GM19468 (cell line): ENCODE measurements around the gene GALNT2.

Source experiments
- ATAC-seq: cut with Tn5 transposase; IDR thresholded peaks from one replicate; pipeline ENCODE4 v1.9.1; 2021; ENCODE audit warnings: mild to moderate bottlenecking, moderate library complexity, moderate number of reproducible peaks; ENCODE audit not compliant: unreplicated experiment; ENCODE audit errors: extremely low read depth

Gene GALNT2

DNA sequence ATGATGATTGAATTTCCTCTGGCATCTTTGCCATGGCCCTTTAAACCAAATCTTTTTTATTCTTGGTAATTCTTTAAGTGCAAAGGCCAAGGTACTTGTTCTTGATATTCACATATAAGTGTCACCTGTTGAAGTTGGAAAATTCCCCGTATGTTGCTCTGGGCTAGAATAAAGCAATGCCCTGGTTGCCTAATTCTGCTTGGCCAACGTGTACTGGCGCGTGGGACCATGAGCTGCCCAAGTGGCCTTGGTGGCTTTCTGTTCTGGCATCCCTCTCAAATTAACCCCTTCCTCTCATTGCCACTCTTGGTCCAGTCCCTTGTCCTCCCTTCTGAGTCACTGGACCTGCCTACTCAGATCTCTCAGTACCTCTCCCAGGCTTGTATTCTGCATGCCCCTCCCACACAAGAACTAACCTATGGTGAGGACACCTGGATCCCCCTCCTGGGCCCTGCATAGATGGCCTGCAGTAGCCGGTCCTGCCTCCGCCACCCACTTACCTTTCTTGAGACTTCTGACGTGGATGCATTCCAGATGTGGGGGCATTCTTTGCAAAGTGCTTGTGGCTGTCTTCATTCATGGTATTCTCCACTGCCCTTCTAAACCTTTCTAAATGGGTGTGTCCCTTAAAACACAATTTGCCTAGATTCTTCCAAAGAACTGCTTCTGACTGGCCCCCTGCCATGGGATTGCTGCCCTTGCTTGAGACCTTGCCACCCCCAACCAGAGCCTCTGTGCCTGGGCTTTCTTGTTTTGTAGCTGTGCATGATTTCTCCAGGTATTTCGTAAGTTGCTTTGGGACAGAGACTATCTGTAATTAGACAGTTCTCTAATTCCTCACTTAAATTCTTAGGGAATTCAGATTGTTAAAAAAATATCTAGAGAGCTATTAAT, 152.4 kb downstream of the GALNT2 start:
- ATAC-seq = no peak

DNA sequence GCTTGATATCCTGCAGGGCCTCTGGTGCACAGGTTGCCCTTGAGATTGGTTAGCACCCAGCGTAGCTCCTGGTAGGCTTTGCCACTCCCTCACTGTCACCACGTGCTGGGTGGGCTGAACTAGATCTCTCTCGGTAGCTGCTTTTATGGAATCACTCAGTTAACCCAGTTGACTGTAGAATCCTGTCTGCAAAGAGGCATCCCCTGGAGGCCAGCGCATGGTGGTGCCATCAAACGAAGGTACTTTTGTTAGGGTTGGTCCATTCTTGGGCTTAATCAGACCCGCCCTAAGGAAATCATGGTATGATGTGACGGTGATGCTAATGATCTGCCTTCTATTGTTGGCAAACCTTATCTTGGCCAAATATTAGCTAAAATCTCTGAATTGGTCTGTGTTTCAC, 153.4 kb downstream of the GALNT2 start:
- no peak for ATAC-seq

DNA sequence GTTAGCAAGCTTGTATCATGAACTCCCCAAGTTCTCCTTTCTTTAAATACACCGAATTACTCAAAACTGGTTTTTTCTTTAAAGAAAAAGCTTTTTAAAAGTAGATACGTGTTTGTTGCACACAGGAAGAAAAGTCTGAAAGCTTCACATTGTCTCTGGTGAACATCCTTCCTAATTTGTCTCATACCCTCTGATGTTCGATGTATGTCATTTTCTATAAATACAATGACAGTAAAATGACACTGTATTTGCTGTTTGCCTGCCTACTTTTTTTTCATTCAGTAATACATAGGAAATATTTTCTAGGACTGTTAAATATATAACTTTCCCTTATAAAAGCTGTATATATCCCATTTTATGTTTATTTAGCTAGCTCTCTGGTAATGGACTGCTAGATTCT, 153.9 kb downstream of the GALNT2 start:
- no peak for ATAC-seq

DNA sequence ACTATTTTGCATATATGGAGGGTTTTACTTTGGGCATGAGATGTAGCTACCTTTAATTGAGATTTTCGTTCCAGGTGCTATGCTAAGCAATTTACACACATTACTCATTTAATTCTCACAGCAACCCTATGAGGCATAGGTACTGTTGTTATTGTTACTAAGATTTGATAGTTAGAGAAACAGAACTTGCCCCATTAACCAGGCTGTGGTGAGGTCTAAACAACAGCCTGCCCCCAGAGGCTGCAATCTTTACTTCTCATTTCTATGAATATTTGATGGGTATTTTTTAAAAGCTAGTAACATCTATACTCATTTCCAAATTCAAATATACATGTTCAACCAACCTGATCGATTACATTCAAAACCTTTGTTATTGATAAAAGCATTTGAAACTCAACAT, 155.6 kb downstream of the GALNT2 start:
- ATAC-seq = no peak

DNA sequence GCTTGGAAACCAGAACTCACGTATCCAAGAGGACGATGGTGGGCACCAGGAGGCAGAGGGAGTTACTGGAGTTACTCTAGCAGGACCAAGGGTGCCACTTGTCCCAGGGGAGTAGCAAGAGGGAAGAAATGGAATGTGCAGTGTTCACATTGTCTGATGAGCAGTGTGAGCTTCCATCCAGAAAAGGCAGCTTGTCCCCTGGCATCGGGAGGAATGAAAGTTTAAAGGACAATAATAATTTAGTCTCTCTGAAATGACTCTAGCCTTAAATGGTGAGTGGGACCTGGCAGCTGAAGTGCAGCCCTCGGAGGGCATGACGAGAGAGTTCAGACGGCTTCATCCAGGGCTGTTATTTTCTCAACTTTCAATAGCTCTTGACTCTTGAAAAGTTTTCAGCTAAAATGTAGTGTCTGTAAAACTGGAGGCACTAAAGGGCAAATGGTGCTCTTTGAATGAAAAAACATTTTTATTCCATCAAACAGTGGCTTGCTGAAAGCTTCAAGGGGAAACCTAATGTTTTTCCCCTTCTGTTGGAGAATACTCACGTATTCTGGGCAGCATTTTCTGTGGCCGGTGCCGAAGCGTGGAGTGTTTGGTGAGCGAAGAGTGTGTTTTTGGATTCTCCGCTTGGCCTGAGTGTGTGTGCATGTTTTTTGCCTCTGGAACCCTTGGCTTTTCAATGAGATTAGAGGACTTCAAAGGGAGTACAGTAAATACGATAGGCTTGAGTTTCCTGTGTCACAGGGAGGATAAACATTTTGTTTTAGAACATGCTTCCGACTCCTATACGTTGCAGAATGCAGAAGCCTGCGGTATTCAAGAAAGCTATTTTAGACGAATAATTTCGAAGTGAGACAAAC, 157.3 kb downstream of the GALNT2 start:
- no peak for ATAC-seq

DNA sequence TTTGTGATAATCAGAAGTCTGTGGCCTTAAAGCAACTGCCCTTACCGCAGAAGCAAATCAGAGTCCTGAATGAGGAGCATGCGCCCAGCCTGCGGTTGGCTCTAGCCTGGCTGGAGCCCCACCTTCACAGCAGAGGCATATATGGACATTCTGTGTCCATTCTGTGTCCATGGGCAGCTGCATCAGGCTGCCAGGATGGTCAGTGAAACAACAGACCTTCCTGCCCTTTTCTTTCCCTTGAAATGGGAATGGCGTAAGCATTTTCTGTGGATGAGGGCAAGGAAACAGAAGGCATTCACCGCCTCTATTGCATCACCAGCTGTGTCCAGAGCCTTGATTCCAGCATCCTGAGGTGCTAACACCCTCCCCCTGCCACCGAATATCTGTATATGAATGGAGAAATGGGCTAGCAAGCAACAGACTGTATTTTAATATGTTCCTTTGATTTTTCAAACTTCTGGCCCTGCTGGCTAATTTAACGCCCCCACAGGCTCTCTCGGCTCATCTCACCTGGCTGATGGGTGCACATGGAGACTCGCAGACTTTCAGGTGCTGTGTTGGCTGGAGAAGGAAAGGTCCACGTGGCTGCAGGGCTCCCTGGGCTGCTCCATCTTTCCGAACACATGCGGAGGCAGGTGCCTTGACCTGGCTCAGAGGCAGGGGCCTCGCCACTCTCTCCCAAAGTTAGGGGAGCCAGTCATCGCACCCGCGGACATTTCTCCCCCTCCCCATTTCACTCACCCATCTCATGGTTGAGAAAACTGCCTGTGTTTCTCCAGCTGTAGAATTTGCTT, 159.2 kb downstream of the GALNT2 start:
- no peak for ATAC-seq

DNA sequence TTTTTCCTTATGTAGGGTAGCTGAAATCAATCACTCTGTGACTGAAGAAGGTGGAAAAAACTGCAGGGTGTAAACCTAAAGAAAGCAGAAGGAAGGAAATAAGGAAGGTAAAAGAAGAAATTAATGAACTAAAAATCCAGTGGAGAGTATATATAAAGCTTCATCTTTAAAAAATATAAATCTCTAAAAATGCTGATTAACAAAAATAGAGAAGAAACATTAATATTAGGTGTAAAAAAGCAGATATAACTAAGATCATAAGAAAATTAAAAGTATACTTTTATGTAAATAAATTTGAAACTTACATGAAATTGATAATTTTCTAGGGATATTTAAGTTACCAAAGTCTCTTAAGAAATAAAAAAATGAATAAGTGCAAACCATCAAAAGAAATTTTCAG, 159.8 kb downstream of the GALNT2 start:
- no peak for ATAC-seq

DNA sequence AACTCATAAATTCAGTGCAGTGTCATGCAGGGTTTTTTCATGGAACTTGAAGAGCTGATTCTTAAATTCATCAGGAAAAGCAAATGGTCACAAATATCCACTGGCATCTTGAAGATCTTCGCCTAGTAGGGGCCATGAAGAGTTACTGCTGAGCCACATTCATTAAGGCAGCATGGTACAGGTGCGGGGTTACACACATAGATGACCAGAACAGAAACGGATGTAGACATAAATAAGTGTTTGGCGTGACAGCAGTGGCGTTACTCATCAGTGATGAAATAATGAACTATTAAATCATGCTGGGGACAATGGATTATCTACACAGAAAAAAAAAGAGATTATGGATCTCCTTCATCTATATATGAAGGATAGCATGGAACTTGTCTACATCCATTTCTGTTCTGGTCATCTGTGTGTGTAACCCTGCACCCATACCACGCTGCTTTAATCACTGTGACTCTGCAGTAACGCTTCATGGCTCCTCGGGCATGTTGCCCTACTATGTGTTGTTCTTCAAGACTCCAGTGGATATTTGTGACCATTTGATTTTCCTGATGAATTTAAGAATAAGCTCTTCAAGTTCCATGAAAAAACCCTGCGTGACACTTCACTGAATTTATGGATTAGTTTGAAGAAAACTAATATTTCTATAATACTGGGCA, 161.3 kb downstream of the GALNT2 start:
- no peak for ATAC-seq

DNA sequence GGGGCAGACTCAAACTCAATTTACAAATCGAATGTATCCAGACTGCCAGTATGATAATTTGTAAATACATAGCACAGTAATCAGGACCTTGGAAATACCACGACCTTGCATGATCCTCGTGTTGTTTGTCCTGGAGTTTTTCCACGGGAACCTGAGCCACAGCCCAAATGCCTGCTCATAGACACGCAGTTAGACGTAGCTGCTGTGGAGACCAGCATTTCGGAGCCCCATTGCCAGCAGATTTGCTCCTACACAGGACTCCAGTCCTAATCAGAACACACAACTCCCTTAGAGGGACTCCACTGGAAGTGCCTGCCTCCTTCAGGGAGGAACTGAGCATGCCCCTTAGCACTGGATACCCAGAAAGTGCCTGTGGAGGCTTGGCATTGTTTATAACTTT, 163.2 kb downstream of the GALNT2 start:
- no peak for ATAC-seq

DNA sequence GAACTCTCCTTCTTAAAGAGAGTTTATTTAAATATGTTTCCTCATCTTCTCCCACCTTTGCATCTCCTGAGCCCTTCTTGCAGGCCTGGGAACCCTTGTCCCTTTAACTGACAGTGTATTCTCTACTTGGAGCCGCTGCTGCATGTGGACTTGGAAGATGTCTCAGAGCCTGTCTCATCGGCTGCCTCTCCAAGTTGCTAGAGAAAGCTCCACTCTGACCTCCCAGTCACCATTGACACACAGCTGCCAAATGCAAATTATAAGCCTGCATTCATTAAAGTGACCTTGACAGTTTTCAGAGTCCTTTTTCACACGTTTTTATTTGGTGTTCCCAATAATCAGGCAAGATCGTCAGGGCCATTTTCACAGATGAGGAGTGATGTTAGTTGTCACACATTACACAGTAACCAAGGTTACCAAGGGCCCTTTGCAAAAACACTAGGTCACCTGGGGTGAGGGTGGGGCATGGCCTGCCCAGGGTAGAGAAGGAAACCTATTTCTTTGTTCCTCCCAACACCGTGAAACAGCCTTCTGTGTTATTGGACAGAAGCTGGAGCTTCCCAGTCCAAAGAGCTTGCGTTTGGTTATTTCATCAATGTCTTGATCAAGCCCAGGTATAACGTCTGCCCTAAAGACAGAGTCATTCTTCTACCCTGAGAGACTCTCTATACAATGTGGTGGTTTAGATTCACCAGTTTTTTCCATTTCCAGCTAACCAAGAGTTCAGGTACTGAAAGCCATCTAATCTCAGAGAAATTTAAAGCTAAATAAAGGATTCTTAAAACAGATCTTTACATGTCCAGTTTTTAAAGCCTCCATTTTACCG, 164.1 kb downstream of the GALNT2 start:
- no peak for ATAC-seq

DNA sequence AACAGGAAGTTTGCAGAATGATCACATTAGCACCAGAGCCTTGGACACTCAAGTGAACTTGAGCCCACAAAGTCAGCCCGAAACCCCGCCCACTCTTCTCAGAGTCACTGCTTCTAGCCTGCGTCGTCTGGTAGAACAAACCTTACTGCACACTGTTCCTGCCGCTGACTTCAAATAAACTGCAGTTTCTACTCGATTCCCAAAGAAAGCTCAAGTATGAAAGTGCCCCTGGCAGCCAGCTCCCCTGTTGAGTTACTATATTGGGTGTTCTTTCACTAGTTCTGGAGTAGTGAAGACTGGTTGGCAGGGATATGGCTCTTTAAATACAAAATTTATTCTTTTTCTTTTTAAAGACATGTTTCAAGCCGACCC, 164.7 kb downstream of the GALNT2 start:
- ATAC-seq = no peak

DNA sequence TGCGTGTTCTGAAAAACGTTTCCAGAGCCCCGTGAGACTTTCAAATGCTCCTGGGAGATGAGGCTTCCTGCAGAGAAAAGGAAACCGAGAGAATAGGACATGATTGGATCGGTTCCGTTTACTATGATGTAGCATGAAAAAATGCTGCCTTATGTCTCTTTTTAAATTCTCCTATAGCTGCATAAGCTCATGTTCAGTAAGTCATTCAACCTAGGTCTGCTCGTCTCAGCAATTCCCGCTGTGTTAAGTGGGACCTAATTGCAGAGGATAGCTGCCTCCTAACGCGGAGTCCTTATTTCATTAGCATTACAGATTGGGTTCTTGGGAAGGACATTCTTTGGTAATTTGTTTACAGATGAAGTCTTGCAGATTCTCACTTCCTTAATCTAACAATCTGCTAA, 165.3 kb downstream of the GALNT2 start:
- ATAC-seq = no peak

DNA sequence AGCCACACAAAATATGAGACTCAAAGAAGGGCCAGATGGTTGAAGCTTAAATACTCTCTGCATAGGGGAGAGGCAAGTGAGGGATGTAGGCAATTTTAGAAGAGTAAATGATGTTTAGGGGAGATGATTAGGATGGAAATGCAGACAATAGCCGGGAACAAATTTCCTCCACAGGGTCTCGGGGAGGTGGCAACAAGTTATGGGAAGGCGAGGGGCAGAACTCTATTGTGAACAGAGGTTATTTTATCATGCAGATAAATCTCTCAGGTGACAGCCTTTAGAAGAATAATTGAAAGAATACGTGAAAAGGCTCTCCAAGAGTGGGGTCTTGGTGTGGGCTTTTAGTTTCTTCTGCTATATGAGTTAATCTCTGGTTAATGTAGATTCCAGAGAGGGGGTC, 166.7 kb downstream of the GALNT2 start:
- ATAC-seq = no peak

DNA sequence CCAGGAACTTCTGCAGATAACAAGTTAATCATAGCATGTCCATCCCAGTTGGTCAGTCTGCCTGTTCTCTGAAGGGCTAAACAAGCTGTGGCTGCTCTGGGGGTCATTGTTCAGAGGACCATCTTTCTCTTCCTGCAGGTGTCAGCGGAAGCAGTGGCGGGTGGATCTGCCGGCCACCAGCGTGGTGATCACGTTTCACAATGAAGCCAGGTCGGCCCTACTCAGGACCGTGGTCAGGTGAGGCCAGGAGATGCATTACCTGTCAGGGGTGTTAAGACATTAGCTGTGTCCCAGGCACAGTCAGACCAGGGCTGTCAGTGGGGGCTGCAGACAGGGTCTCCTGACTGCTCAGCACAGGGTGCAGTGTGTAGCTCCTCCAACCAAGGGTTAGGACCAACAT, 168.8 kb downstream of the GALNT2 start:
- no peak for ATAC-seq

DNA sequence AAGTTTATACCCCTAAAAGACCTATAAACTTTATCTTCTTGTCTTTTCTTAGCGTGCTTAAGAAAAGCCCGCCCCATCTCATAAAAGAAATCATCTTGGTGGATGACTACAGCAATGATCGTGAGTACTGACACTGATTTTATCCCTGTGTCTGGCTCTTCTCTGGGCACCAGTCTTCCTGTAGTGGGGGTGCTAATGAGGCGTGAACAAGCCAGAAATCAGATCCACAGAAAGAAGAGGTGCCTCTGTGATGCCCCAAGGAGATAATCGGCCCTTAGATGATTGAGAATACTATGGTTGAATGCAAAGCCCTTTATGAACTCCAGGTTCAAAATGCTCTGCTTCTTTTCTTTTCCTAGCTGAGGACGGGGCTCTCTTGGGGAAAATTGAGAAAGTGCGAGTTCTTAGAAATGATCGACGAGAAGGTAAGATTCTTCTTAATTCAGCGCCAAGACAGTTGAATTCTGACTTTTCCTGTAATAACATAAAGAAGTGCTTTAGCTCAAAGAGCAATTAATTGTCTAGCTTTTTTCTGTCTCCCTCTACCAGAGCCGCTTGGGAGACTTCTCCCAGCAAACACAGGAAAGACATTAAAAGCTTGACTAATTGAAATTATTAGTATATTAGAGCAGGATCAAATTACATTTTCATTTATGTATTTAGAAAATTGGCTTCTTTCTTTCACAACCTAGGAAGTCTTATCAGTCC, 169.4 kb downstream of the GALNT2 start:
- ATAC-seq = no peak

DNA sequence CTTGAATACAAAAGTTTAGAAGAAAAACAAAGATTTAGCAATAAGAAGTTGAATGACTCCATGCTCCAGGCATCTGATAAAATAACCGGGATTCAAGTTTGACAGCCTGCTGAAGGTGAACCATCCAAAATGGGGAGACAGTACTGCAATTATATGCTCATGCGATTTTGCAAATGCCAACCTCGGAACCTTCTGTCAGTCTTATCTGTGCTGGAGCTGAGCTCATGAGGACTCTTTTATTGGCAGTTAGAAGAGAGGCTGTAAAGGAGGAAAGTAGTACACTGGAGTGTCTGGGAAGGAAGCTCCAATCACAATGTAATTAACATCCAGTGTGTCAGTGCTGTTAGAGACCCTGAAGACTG, 170.0 kb downstream of the GALNT2 start:
- no peak for ATAC-seq

DNA sequence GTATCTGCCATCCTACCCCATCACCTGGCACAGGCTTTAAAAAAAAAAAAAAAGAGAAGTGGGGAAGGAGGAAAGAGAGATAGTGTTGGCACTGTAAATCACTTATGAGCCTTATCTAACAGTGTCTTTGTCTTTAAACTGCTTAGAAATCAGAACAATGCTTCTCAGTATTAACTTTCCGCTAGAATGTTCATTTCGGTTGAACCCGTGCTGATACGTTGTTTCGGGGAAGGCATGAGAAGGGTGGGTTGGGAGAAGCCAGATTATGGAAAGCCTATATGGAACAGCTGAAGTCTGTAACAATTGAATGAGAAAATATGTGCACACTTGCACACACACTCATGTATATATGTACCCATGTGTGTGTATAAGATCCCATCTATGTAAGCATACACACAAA, 170.8 kb downstream of the GALNT2 start:
- no peak for ATAC-seq

DNA sequence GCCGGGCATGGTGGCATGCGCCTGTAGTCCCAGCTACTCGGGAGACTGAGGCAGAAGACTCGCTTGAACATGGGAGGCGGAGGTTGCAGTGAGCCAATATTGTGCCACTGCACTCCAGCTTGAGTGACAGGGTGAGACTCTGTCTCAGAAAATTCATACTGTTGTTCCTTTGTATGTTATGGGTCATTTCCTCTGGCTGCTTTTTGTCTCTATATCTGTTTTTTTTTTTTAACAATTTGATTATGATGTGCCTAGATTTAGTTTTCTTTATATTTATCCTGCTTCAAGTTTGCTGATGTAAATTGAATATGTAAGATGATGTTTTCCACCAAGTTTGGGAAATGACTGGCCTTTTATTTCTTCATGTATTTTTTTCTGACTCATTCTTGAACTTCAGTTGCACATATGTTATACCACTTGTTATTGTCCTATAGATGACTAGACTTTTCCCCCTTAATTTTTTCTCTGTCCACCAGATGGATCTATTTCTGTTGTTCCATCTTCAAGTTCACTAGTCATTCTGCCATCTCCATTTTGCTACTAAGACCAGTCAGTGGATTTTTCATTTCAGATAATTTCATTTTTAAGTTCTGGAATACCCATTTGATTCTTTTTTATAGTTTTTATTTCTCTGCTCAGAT, 173.5 kb downstream of the GALNT2 start:
- no peak for ATAC-seq
